Measurements from ENCODE around the gene TBC1D9B.

The TBC1D9B gene

GRCh38 chr5:179868541-179868940, 39.2 kb downstream of the TBC1D9B start:
- DNase-seq = no peak

- no peak for DNase-seq
Measured at GRCh38 chr5:179867476-179867875, 40.2 kb downstream of the TBC1D9B start.

- DNase-seq = no peak
Measured at GRCh38 chr5:179867079-179867465, 40.6 kb downstream of the TBC1D9B start.

GRCh38 chr5:179866241-179867078, 41.2 kb downstream of the TBC1D9B start:
- DNase-seq = peak; percentile 12

- no peak for DNase-seq
Measured at GRCh38 chr5:179865491-179866240, 42.0 kb downstream of the TBC1D9B start.

GRCh38 chr5:179864686-179865085, 43.0 kb downstream of the TBC1D9B start:
- no peak for DNase-seq

GRCh38 chr5:179863449-179864085, 44.1 kb downstream of the TBC1D9B start:
- no peak for DNase-seq

GRCh38 chr5:179862891-179863290, 44.8 kb downstream of the TBC1D9B start:
- no peak for DNase-seq

- no peak for DNase-seq
Measured at GRCh38 chr5:179862296-179862695, 45.4 kb downstream of the TBC1D9B start.

- peak; percentile 60 for DNase-seq
Measured at GRCh38 chr5:179860301-179860700, 47.4 kb downstream of the TBC1D9B start.

- DNase-seq = peak; percentile 99
Measured at GRCh38 chr5:179858586-179859427, 48.9 kb downstream of the TBC1D9B start, which contains the start of gene MRNIP. Gene MRNIP (minus strand): TSS chr5:179858817. CDS start chr5:179858796, 21 bp downstream.

GRCh38 chr5:179858241-179858585, 49.5 kb downstream of the TBC1D9B start:
- peak; percentile 78 for DNase-seq

GRCh38 chr5:179854356-179854755, 53.3 kb downstream of the TBC1D9B start:
- DNase-seq = no peak

- no peak for DNase-seq
Measured at GRCh38 chr5:179852993-179853547, 54.6 kb downstream of the TBC1D9B start.

GRCh38 chr5:179841621-179842020, 66.1 kb downstream of the TBC1D9B start:
- no peak for DNase-seq

- DNase-seq = no peak
Measured at GRCh38 chr5:179840766-179841165, 66.9 kb downstream of the TBC1D9B start.

- DNase-seq = no peak
Measured at GRCh38 chr5:179840321-179840720, 67.4 kb downstream of the TBC1D9B start.

GRCh38 chr5:179839328-179840256, 68.1 kb downstream of the TBC1D9B start:
- no peak for DNase-seq

GRCh38 chr5:179837076-179838011, 70.4 kb downstream of the TBC1D9B start:
- DNase-seq = no peak

Data from NCI-H69 (cell line).